ENCODE results near the gene CLSTN3.

The CLSTN3 gene

DNA sequence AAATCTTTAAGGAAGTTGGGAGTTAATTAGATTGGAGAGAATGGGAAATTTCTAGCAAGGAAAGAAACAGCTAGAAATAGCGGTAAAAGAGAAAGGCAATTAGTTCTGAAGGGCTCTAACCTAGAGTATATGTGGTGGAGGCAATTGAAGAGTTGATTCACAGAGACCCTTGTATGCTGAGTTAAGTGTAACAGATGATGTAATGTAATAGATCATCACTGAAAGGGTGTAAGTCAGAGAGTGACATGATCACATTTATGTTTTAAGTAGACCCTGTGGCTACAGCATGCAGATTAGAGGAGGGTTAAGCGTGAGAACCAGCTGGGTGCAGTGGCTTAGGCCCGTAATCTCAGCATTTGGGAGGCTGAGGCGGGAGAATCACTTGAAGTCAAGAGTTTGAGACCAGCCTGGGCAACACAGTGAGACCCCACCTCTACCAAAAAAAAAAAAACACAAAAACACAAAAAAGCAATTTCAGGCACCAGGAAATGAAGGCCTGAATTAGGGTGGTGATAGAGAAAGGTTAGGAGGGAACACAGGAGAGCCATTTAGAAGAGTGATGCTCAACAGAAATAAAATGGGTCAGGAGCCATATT lies 4.4 kb upstream of the CLSTN3 start:
- no peak for DNase-seq (ENCODE audit: low read depth in 1 of 2, low spot score in 1 of 2)

DNA sequence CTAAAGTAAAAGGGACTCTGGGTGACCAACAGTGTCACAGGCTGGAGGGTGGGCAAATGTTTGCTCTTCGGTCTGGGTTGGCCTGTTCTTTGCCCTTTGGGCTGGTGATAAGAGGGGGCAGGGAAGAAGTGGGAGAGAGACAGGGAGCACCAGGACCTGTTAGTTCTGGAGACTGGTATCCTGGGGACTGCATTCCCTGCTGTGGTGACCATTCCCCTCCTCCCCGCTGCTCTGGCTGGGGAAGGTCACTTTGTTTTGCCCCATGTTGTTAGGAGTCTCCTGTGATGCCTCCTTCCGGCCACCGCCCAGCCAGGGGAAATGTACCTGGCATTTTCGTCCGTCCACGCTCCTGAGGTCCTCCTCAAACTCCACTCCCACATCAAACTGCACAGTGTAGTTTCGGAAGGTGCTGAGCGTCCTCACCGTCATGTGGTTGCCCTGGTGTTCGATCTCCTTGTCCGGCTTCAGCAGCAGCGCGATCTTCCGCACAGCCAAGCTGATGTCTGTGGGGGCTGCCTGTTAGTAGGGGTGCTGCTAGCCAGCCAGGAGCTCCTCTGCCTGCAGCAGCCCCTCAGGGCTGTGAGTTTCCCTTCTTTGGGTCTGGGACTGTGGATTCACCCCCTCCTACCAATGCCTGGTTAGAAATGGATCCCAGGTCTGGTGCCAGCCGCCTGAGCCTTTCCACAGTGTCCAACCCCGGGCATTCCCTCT lies 2.1 kb upstream of the CLSTN3 start:
- DNase-seq (ENCODE audit: low read depth in 1 of 2, low spot score in 1 of 2): no peak

DNA sequence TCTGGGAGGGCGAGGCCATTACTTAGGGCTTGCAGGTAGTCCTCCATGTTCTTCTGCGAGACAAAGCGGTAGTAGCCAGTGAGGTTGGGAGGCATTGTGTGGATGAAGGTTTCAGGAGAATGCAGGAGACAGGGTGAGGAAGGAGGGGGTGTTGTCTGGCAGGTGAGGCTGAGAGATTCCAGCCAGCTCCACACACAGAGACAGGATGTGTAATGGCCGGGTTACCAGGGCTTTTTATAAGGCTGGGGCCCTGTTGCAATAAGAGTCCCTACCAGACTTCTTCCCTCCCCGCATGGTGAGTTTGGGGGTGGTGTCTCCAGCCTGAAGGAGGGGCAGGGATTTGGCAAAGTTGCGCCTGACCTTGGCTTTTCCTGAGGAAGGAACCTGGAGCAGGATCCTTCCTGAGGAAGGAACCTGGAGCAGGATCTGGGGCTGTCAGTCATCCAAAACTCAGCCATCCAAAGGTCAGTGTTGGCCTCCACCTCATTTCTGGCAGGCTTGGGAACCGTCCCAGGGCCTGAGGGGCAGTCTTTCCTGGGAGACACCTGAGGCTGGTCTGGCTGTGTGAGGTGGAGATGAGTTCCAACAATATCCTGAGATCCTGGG lies 1.4 kb upstream of the CLSTN3 start, which contains the start of gene RBP5:
Gene RBP5, minus strand, starts transcription at position 209 of the 606 bp plus-strand sequence. Its CDS starts 114 bp downstream, at position 95.
- DNase-seq (ENCODE audit: low read depth in 1 of 2, low spot score in 1 of 2): no peak

DNA sequence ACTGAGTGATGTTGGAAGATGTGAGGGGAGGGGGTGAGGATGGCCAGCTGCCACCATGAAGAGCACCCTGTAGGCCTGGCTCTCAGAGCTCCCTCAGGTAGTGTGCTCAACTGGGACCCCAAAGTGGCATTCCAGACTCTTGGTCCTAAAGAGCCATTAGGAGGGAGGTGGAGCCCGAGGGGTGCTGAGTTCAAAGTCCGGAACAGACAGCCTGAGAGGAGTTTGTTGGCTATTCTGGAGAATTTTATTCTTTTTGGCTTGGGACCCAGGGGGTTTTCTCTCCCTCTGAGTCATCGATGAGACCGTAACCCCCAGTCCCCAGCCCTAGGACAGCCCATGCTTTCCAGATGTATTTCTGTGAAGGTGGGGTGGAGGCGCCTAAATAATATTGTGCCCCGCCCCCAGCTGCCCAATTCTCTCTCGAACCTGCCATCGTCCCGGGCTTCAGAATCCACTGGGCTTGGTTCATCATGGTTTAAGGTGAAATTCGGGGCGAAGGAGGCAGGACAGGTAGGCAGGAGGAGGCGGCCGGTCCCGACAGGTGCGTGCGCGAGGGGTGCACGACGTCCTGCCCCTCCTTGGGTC lies 792 bp upstream of the CLSTN3 start:
- DNase-seq (ENCODE audit: low read depth in 1 of 2, low spot score in 1 of 2): no peak

DNA sequence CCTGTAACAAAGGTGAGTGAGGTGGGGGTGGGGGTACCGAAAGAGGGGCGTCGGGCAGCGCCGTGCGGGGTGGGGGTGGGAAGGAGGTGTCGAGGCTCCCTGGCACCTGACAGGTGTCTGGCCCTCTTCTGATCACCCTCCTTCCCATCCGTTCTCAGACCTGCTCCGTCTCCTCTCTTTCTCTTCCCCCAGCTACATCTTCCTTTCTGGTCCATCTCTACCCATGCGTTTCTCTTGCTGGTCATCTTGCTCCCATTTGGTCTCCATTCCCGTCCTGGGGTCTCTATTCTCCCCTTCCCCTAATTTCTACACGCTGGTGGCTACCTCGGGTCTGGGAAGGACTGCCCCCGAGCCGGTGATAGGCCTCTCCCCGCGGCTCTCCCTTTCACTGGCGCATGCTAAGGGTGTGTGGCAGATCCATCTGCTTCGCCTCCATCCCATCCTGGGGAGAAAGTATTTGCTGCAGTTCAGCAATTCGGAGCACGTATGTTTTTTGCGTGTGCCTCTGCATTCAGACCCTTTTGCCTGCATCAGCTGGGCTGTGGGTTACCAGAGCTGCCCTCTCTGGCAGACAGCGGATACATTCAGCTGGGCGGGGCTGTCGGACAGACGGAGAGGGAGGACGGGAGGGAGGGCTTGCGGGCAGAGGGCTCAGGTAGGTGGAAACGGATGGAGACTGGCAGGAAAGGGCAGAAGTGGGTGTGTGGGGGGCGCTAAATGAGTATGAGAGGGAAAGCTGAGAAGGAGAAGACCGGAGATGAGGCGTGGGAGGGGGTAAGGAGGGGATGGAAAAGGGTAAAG lies 730 bp downstream of the CLSTN3 start:
- DNase-seq (ENCODE audit: low read depth in 1 of 2, low spot score in 1 of 2): peak in 1 of 2 donors; percentile 22

DNA sequence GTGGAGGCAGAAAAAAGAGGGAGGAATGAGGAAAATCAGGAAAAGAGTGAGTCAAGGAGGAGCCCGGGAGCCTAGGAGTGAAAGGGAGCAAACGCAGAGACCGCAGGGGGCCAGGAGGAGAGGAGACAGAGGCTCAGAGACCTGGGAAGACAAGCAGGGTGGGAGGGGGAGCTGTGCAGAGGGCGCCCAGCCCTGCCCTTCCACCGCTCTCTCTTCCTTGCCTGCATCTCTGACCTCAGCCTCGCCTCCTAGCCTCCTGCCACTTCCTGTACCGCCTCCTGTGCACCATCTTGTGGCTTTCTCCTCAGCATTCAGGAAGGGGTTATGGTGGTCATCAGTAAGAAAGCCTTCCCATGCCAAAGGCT lies 1.3 kb downstream of the CLSTN3 start:
- DNase-seq (ENCODE audit: low read depth in 1 of 2, low spot score in 1 of 2): no peak

DNA sequence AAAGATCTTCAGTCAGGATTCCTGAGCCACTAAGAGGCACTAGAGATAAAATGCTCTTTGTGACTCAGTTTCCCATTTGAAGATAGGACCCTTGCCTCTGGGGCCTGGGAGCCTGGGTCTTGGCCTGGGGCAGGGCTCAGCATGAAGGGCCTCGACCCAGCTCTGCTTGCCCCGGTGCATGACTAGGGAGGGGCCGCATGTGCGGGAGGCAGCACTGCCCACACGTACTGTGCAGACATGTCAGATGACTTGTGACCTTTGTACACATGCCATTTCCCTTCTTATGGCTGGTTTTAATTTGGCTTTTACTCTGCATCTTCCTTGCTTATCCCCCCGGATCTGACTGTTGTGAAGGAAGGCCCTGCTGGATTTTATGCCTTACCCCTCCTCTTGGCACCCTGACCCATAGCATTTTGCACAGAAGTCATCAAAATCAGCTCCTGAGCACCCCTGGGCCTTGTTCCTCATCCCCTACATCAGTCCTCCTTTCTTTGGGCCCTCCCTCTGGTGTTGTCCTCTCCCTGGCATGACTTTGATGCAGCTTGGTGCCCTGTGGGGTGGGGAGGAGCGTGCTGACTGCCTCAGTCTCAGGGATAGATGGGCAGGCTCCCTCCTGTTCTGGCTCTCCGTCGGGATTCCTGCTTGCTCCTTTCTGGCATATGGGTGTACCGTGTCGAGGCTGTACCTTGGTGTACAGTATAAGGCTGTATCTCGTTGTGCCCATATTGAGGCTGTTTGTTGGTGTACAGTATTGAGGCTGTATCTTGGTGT lies 4.4 kb downstream of the CLSTN3 start:
- DNase-seq (ENCODE audit: low read depth in 1 of 2, low spot score in 1 of 2): no peak

DNA sequence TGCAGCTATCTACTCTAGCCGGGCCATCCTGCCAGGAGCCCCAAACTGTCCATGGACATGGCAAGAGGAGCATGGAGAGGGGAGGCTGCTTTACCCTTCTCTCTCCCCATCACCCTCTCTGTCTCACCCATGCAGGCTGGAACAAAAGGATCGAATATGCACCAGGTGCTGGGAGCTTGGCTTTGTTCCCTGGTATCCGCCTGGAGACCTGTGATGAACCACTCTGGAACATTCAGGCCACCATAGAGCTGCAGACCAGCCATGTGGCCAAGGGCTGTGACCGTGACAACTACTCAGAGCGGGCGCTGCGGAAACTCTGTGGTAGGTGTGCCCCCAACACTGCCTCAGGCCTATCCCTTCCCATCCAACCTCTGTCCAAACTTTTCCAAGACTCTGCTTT lies 5.9 kb downstream of the CLSTN3 start:
- DNase-seq (ENCODE audit: low read depth in 1 of 2, low spot score in 1 of 2): no peak

DNA sequence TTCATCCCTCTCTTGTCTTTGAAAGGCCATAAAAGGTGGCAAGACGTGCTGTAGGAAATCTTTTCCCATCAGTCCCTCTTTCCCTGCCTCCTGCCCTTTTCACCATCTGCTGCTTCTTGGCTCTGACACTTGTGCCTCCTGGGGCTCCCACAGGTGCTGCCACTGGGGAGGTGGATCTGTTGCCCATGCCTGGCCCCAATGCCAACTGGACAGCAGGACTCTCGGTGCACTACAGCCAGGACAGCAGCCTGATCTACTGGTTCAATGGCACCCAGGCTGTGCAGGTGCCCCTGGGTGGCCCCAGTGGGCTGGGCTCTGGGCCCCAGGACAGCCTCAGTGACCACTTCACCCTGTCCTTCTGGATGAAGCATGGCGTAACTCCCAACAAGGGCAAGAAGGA lies 6.5 kb downstream of the CLSTN3 start:
- no peak for DNase-seq (ENCODE audit: low read depth in 1 of 2, low spot score in 1 of 2)

DNA sequence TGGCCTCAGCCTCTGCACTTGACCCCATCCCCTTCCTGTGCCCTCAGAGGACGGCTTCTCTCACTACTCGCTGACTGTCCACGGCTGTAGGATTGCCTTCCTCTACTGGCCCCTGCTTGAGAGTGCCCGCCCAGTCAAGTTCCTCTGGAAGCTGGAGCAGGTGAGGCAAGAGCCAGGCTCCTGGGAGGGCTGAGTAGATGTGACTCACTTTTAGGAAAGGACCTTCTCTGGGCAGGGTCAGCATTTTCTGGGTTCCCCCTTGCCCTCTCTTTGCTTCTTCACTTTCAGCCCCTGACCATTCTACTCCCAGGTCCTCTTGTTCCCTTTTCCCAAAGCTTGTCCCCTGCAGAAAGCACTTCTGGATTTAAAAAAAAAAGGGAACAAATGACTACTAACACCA lies 7.7 kb downstream of the CLSTN3 start:
- no peak for DNase-seq (ENCODE audit: low read depth in 1 of 2, low spot score in 1 of 2)

DNA sequence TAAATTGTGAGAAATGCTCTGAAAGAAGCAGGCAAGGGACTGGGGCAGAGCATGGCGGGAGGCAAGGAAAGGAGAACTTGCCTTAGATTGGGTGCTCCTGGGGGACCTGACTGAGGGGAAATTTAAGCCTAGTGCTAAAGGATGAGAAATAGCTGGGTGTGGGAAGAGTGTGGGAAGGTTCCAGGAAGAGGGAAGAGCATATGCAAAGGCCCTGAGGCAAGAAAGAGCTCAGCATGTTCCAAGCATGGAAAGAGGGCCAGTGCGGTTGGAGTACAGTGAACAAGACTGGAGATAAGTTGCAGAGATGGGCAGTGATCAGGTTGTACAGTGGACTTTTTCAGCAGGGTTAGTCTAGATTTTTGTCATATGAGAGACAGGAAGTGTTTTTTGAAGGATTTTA lies 9.0 kb downstream of the CLSTN3 start:
- DNase-seq (ENCODE audit: low read depth in 1 of 2, low spot score in 1 of 2): no peak

DNA sequence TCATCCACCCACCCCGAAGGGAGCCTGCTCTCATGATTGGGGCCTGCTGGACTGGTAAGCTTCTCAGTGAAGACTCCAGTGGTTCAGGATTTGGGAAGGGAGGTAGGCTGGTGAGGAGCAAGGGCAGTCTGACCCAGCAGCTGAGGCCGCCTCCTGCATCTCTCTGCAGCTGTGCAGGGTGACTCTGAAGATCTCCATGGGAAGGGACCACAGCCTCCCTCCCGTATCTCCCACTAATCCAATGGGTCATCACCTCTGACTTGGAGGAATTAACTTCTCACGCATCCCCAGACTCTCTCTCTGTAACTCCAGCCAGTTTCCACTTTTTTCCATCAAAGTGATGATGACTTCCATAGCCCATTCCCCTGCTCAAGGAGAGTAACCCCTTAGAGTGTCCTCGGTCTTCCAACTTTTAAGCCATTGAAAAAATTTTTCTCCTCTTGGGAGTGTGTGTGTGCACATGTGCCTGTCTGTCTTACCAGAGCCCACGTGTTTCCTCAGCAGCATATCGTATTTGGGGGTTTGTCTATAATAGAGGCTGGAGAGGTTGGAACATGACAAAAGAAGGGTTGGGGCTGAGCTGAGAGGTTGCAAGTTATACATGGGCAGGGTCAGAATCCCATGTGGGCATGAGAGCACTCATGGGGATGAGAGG lies 11.3 kb downstream of the CLSTN3 start:
- DNase-seq (ENCODE audit: low read depth in 1 of 2, low spot score in 1 of 2): no peak

DNA sequence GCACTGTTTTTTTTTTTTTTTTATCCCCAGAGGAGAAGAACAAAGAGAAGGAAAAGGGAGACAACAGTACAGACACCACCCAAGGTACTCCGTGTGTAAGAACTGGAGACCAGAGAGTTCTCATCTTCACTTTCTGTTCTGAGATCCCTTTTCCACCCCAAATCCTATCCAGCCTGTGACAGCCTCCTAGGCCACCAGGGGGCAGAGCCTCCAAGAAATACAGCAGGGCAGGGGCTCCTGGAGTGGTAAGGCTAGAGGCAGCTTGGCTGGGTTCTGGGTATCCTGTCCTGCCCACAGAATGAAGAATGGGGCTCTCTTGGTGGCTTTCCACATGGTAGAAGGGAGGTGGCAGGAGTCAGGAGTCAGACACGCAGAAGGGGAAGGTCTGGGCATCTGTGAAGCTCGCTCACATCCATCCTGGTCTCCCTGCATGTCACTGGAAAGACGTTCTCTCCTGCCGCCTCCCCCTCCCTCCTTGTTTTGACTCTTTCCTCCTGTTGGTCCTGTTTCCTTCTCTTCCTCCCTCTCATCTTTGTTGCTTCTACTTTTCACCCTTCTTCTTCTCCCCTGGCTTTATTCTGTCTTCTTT lies 12.0 kb downstream of the CLSTN3 start:
- DNase-seq (ENCODE audit: low read depth in 1 of 2, low spot score in 1 of 2): peak in 1 of 2 donors; percentile 28

DNA sequence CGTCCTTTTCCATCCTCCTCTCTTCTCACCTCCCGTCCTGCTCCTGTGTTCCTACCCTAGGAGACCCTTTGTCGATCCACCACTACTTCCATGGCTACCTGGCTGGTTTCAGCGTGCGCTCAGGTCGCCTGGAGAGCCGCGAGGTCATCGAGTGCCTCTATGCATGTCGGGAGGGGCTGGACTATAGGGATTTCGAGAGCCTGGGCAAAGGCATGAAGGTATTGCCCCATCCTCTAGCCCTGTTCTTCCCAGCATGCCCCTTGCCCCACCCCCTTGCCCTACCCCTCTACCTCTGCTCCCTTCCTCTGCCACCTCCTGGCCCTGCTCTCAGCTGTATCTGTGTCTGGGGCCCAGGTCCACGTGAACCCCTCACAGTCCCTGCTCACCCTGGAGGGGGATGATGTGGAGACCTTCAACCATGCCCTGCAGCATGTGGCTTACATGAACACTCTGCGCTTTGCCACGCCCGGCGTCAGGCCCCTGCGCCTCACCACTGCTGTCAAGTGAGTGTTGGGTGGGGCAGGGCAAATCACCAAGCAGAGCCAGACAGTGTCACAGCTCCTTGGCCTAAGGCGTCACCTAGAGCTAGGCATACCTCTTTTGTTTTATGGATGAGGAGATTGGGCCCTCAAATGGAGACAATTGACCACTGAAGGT lies 12.8 kb downstream of the CLSTN3 start:
- DNase-seq (ENCODE audit: low read depth in 1 of 2, low spot score in 1 of 2): no peak

DNA sequence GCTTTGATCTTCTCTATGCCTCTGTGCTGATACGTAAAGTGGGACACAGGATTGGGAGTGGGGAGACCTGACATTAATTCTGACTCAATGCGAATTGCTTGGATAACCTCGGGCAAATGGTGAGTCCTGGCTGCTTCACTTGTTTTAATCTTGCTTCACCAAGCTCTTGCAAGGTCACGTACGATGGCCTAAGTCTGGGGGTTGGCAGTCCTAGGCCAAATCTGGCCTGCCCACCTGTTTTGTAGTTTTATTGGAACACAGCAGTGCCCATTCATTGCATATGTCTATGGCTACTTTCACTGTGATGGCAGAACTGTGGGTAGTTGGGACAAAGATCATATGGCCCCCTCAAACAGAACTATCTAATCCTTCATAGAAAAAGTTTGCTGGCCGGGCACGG lies 13.4 kb downstream of the CLSTN3 start:
- DNase-seq (ENCODE audit: low read depth in 1 of 2, low spot score in 1 of 2): no peak

DNA sequence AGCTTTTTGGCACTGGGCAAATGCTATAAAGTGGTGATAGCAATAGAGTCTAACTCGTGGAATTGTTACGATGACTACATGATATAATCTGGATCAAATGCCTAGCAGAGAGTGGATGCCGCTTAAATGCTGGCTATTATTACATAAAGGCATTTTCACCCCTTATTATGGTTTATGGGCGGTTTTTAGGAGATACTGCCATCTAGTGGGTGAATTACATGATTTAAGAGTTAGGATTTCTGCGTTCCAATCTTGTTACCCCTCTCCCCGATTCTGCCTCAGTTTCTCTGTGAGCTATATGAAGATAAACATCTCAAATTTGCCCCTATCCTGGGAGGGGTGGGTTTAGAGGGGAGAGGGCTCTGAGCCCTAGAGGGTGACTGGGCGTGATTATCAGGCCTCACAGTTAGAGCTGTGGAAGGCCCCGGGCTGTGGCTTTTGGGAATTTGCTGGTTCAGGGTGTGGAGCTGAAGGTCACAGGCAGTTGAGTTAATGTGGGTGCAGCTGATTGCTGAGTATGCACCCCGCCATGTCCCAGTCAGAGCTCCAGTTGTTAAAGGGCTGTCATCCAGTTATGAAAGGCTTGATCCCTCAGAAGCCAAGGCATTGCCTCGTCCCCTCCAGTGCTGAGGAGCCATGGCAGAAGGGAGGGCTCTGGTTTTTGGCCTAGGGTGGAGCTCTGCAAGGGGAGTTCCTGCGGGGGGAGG lies 14.4 kb downstream of the CLSTN3 start:
- DNase-seq (ENCODE audit: low read depth in 1 of 2, low spot score in 1 of 2): no peak

DNA sequence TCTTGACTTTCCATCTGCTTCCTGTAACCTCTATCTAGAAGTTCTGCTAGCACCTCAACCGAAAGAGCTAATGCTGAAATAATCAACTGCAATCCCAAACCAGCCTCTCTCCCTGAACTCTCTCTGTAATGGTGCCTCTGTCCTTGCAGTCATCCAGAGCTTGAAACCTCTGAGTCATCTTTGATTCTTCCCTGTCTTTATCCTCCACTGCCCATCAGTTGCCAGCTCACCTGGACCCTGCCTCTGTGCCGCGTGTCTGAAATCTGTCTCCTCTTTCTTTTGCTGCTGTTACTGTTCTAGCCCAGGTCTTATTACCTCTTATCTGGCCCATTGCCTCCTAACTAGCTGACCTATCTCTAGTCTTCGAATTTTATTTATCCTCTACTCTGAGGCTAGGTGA lies 15.5 kb downstream of the CLSTN3 start:
- DNase-seq (ENCODE audit: low read depth in 1 of 2, low spot score in 1 of 2): no peak

DNA sequence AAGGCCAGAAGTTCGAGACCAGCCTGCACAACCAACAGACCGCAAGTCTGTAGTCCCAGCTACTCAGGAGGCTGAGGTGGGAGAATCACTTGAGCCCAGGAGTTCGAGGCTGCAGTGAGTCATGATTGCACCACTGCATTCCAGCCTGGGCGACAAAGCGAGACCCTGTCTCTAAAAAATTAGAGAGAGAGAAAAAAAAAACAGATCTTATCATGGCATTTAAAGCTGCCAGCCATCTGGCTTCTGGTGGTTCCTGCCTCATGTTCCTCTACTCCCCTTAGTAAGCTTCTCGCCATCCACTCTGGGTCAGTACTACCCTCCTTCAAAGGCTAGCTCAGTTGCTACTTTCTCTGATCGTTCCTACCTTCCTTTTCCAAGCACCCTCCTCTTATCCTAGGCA lies 16.1 kb downstream of the CLSTN3 start:
- no peak for DNase-seq (ENCODE audit: low read depth in 1 of 2, low spot score in 1 of 2)

DNA sequence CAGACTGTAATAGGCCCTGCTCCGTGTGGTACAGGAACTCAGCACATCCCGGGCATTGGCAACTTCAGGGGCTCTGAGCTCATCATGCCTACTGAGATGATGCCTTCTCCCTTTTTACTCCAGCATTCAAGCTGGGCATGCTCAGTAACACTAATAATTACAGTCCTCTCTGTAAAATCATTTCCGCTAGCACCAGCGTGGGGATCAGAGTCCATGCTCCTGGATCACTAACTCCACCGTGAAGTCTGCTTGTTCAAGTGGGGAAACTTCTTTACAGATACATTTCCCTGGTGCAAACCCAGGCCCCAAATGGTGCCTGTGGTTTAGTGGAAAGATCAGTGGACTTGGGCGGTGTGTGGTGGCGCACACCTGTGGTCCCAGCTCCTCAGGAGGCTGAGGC lies 16.7 kb downstream of the CLSTN3 start:
- no peak for DNase-seq (ENCODE audit: low read depth in 1 of 2, low spot score in 1 of 2)

Measured in activated T-helper 1 cell treated with anti-CD3 and anti-CD28 coated beads, Interleukin-2, amount 50 U/mL, for 16 hours (primary cell).